IMR-90 (cell line): Measurements from ENCODE around the gene WIPI1. TPM values are rescaled to one million over a fixed set of nuclear protein-coding genes. Genes with fewer than 3 reads are reported as not detected.

Source experiments
- ATAC-seq: fragments of 200-7000 bp; cut with Tn5 transposase; 2 replicates; pipeline ENCODE4 v1.9.1; 2020; ENCODE audit warnings: low read depth, mild to moderate bottlenecking, moderate library complexity
- BruUV-seq: library from RNA; stranded (reverse); fragments of 400-500 nt; replicated peaks from 2 replicates; lab custom pipeline; 2021; lab: Mats Ljungman, UMichigan
- CTCF ChIA-PET: fragments of 300-600 bp; formaldehyde crosslinking; extraction: SDS; loops from one replicate; lab custom pipeline; 2021; ENCODE audit warnings: antibody characterized with exemption; lab: Yijun Ruan, JAX
- POLR2A ChIA-PET: fragments of 300-600 bp; sonication (Branson Sonifier 250); formaldehyde crosslinking; loops from one replicate; lab custom pipeline; 2022; ENCODE audit warnings: antibody characterized with exemption; ENCODE audit not compliant: unreplicated experiment; lab: Charles Lee
- DNase-seq: peaks from one replicate; pipeline ENCODE4 v3.0.0; 2013
- H2AFZ ChIP-seq: replicated peaks from 2 replicates; pipeline ENCODE3; 2013; ENCODE audit warnings: low read length, mild to moderate bottlenecking; ENCODE audit not compliant: poor library complexity
- H2AK5ac ChIP-seq: 2 replicates; pipeline ENCODE4 v1.6.1; 2013; ENCODE audit warnings: low read depth, low read length, inconsistent platforms
- H2AK9ac ChIP-seq: replicated peaks from 2 replicates; pipeline ENCODE3; 2013; ENCODE audit warnings: mild to moderate bottlenecking, low read depth, low read length, moderate library complexity; ENCODE audit not compliant: poor library complexity
- H2BK120ac ChIP-seq: 2 replicates; pipeline ENCODE4 v1.6.1; 2013; ENCODE audit warnings: low read depth, low read length, inconsistent platforms
- H2BK15ac ChIP-seq: 3 replicates; pipeline ENCODE4 v1.6.1; 2013; ENCODE audit warnings: low read depth, low read length, inconsistent platforms
- H2BK20ac ChIP-seq: 2 replicates; pipeline ENCODE4 v1.6.1; 2013; ENCODE audit warnings: low read depth, mild to moderate bottlenecking, inconsistent platforms, low read length, moderate library complexity
- H2BK5ac ChIP-seq: 2 replicates; pipeline ENCODE4 v1.6.1; 2013; ENCODE audit warnings: mild to moderate bottlenecking, low read depth, low read length, inconsistent platforms; ENCODE audit not compliant: poor library complexity, severe bottlenecking
- H3K14ac ChIP-seq: replicated peaks from 2 replicates; pipeline ENCODE4 v1.6.1; 2013; ENCODE audit warnings: low read depth, low read length, inconsistent platforms
- H3K18ac ChIP-seq: 2 replicates; pipeline ENCODE4 v1.6.1; 2013; ENCODE audit warnings: low read depth, low read length, control low read depth
- H3K23ac ChIP-seq: 2 replicates; pipeline ENCODE4 v1.6.1; 2013; ENCODE audit warnings: low read depth, low read length, inconsistent platforms
- H3K27ac ChIP-seq: 2 replicates; pipeline ENCODE4 v1.5.1; 2013; ENCODE audit warnings: mild to moderate bottlenecking, control low read depth, low read length; ENCODE audit not compliant: insufficient read depth
- H3K27me3 ChIP-seq: 2 replicates; pipeline ENCODE4 v1.6.1; 2013; ENCODE audit warnings: low read length; ENCODE audit not compliant: control insufficient read depth, insufficient read depth
- H3K36me3 ChIP-seq: 2 replicates; pipeline ENCODE4 v1.6.1; 2013; ENCODE audit warnings: low read length, mixed read lengths; ENCODE audit not compliant: control insufficient read depth, insufficient read depth
- H3K4ac ChIP-seq: 2 replicates; pipeline ENCODE4 v1.6.1; 2013; ENCODE audit warnings: low read depth, low read length, inconsistent platforms
- H3K4me1 ChIP-seq: 2 replicates; pipeline ENCODE4 v1.6.1; 2013; ENCODE audit warnings: low read length, mixed read lengths; ENCODE audit not compliant: control insufficient read depth, insufficient read depth
- H3K4me2 ChIP-seq: 2 replicates; pipeline ENCODE4 v1.6.1; 2013; ENCODE audit warnings: low read depth, mild to moderate bottlenecking, control low read depth, low read length, moderate library complexity
- H3K4me3 ChIP-seq: 2 replicates; pipeline ENCODE4 v1.5.1; 2013; ENCODE audit warnings: low read depth, mild to moderate bottlenecking, control low read depth, low read length, moderate library complexity; ENCODE audit not compliant: insufficient read depth
- H3K56ac ChIP-seq: 2 replicates; pipeline ENCODE4 v1.6.1; 2013; ENCODE audit warnings: low read length, inconsistent platforms; ENCODE audit not compliant: insufficient read depth; ENCODE audit errors: extremely low read depth
- H3K79me1 ChIP-seq, 2 experiments: 2 replicates each; pipeline ENCODE4 v1.6.1; 2013; ENCODE audit warnings: low read length in 2 of 2, inconsistent platforms in 1 of 2, low read depth in 1 of 2
- H3K9ac ChIP-seq: 2 replicates; pipeline ENCODE4 v1.6.1; 2013; ENCODE audit warnings: low read depth, low read length, control low read depth
- H3K9me1 ChIP-seq: 2 replicates; pipeline ENCODE4 v1.6.1; 2013; ENCODE audit warnings: low read length, inconsistent platforms; ENCODE audit not compliant: insufficient read depth
- H3K9me3 ChIP-seq: 2 replicates; pipeline ENCODE4 v1.6.1; 2013; ENCODE audit warnings: low read length; ENCODE audit not compliant: control insufficient read depth, insufficient read depth
- H4K20me1 ChIP-seq: 2 replicates; pipeline ENCODE4 v1.6.1; 2013; ENCODE audit warnings: low read length, inconsistent platforms; ENCODE audit not compliant: insufficient read depth
- H4K5ac ChIP-seq: 2 replicates; pipeline ENCODE4 v1.6.1; 2013; ENCODE audit warnings: mild to moderate bottlenecking, low read depth, low read length, control low read depth
- H4K8ac ChIP-seq, 2 experiments: 2 replicates each; pipeline ENCODE4 v1.6.1; 2013; ENCODE audit warnings: low read depth in 2 of 2, low read length in 2 of 2, control low read depth in 1 of 2, inconsistent platforms in 1 of 2
- H4K91ac ChIP-seq: 2 replicates; pipeline ENCODE4 v1.6.1; 2013; ENCODE audit warnings: low read depth, low read length, inconsistent platforms; ENCODE audit not compliant: insufficient read depth
- CEBPB ChIP-seq: IDR thresholded peaks from 2 replicates; pipeline ENCODE4 v1.6.1; 2012; ENCODE audit warnings: low read depth, low read length, improper control_type of control experiment
- CHD1 ChIP-seq: IDR thresholded peaks from 2 replicates; pipeline ENCODE4 v1.6.1; 2012; ENCODE audit warnings: low read depth, low read length, improper control_type of control experiment
- FOS ChIP-seq: fragments of 150-350 bp; IDR thresholded peaks from 2 replicates; pipeline ENCODE4 v1.6.1; 2016; ENCODE audit warnings: low read depth, low read length
- MAZ ChIP-seq: IDR thresholded peaks from 2 replicates; pipeline ENCODE4 v1.6.1; 2012; ENCODE audit warnings: low read depth, mild to moderate bottlenecking, low read length, improper control_type of control experiment, moderate library complexity, borderline replicate concordance
- POLR2A ChIP-seq: IDR thresholded peaks from 2 replicates; pipeline ENCODE4 v1.6.1; 2012; ENCODE audit warnings: mild to moderate bottlenecking, low read depth, low read length
- RFX5 ChIP-seq: IDR thresholded peaks from 2 replicates; pipeline ENCODE4 v1.8.0; 2012; ENCODE audit warnings: low read depth, mild to moderate bottlenecking, low read length, moderate library complexity
- SMC3 ChIP-seq: fragments of 150-350 bp; IDR thresholded peaks from 2 replicates; pipeline ENCODE4 v1.6.1; 2016; ENCODE audit warnings: low read depth, mild to moderate bottlenecking, antibody characterized with exemption, low read length, moderate library complexity
- USF2 ChIP-seq: fragments of 150-350 bp; IDR thresholded peaks from 2 replicates; pipeline ENCODE4 v1.6.1; 2017; ENCODE audit warnings: mild to moderate bottlenecking, antibody characterized with exemption, low read length, low read depth
- WGBS, 2 experiments: methylation state at CpG; one replicate each; pipeline versions ENCODE4 v1.1.5 to v1.1.7; 2013; ENCODE audit warnings: missing lambda C conversion rate in 2 of 2; ENCODE audit not compliant: insufficient read length in 1 of 2; ENCODE audit errors: extremely low coverage in 2 of 2; 5-methylcytosine and 5-hydroxymethylcytosine counted together
- dilution Hi-C: fragments of 300-500 bp; cut with HindIII; formaldehyde crosslinking; loops from one replicate; pipeline ENCODE4 v1.14.3; 2018; ENCODE audit warnings: low sequenced_read_pairs; ENCODE audit not compliant: unreplicated experiment
- in situ Hi-C: fragments of 300-500 bp; cut with MboI; formaldehyde crosslinking; loops from 3 replicates; pipeline ENCODE4 v1.14.3; 2019; ENCODE audit warnings: low sequenced_read_pairs, inconsistent platforms, mixed read lengths
- intact Hi-C: fragments of 100-400 bp; cut with micrococcal nuclease; formaldehyde crosslinking; loops from 2 replicates; pipeline ENCODE4 v1.10.0; 2022
- polyA plus RNA-seq, 3 experiments: library from polyadenylated mRNA; depleted of rRNA; stranded (reverse); fragments of >200 nt; gene quantifications; 2 replicates each; pipeline ENCODE4 v1.2.3, GENCODE V29; 2012; ENCODE audit warnings: low replicate concordance in 1 of 3
- total RNA-seq: library from RNA; depleted of rRNA; stranded (reverse); fragments of >200 nt; gene quantifications from 2 replicates; pipeline ENCODE4 v1.2.3, GENCODE V29; 2012
- TF ChIP-seq, protein P1 (sequence below): fragments of 150-350 bp; IDR thresholded peaks from 2 replicates; pipeline ENCODE4 v1.6.1; 2016; ENCODE audit warnings: low read depth, mild to moderate bottlenecking, low read length, moderate library complexity, borderline replicate concordance

WIPI1 gene
- total and polyA plus RNA-seq, 2 of the 4 experiments (the other 2 are of a cell fraction): 78.6 to 129 TPM

GRCh38 chr17:68389041-68389440, 68.3 kb downstream of the WIPI1 start:
- H3K9ac ChIP-seq: no peak overlapping the region
- ChIA-PET POLR2A (no interaction called here), CTCF (interaction anchor here (6.1 kb wide), 1 partner anchor 10 kb away, joined by 27 read pairs; no protein-coding TSS in a partner anchor)
- peaks cover 0 to 4% of the 10 kb centered on the region in 2 experiments; a peak in 1 of 4 replicates for H3K79me1 ChIP-seq
- intact Hi-C loops (no loop called here), in situ Hi-C loops (no loop called here), dilution Hi-C loops (no loop called here)
- H3K4me1 ChIP-seq: peaks cover 9% of the 10 kb centered on the region
- H4K5ac ChIP-seq: no peak overlapping the region
- no peak for ATAC-seq
- H3K36me3 ChIP-seq: no peaks in the 10 kb centered on the region
- no peak overlapping the region for H2BK5ac ChIP-seq
- no peak overlapping the region for H4K8ac ChIP-seq
- no peak overlapping the region for H3K18ac ChIP-seq
- H2AK9ac ChIP-seq: no peak overlapping the region
- H4K91ac ChIP-seq: no peak overlapping the region
- H4K20me1 ChIP-seq: no peaks in the 10 kb centered on the region
- no peak overlapping the region for H3K56ac ChIP-seq
- no peaks in the 10 kb centered on the region for H3K27me3 ChIP-seq
- TF ChIP-seq FOS (no peak), POLR2A (no peak), CEBPB (no peak), SMC3 (no peak), USF2 (no peak), MAZ (no peak), RFX5 (no peak), CHD1 (no peak)
- TF ChIP-seq, protein P1, sequence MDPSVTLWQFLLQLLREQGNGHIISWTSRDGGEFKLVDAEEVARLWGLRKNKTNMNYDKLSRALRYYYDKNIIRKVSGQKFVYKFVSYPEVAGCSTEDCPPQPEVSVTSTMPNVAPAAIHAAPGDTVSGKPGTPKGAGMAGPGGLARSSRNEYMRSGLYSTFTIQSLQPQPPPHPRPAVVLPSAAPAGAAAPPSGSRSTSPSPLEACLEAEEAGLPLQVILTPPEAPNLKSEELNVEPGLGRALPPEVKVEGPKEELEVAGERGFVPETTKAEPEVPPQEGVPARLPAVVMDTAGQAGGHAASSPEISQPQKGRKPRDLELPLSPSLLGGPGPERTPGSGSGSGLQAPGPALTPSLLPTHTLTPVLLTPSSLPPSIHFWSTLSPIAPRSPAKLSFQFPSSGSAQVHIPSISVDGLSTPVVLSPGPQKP: no peak
- no peak for DNase-seq
- 0 out of 2 replicates have a peak overlapping the region, but pooled peaks have one; percentile 33 for H2AK5ac ChIP-seq
- peak overlapping the region; percentile 79 for H2BK120ac ChIP-seq
- peak overlapping the region; percentile 25; the same call in 1 of the 2 replicates for H2BK20ac ChIP-seq
- no peak overlapping the region for H3K4me2 ChIP-seq
- no peak overlapping the region; the same call in 1 of the 2 replicates for H3K23ac ChIP-seq
- no peak overlapping the region; the same call in 2 of the 3 replicates for H2BK15ac ChIP-seq
- H3K4me3 ChIP-seq: no peak overlapping the region
- no peaks in the 10 kb centered on the region for H3K9me3 ChIP-seq
- H3K14ac ChIP-seq: no peak overlapping the region
- BruUV-seq: no TSS peak
- no peak overlapping the region for H3K4ac ChIP-seq
- WGBS, 2 experiments: no CpG with 5 or more reads among the region's 7 CpGs
- no peak overlapping the region for H2AFZ ChIP-seq
- peaks cover 15% of the 10 kb centered on the region for H3K9me1 ChIP-seq
- no peak overlapping the region for H3K27ac ChIP-seq
